ENCODE data around the gene CBX4. TPM values are rescaled to one million over a fixed set of nuclear protein-coding genes. Genes with fewer than 3 reads are reported as not detected.

Gene CBX4
- total and polyA plus RNA-seq, 2 of the 13 experiments (the other 11 are each of a cell fraction or from before 2014, with no cell fraction given): 25.8 to 50.8 TPM

DNA sequence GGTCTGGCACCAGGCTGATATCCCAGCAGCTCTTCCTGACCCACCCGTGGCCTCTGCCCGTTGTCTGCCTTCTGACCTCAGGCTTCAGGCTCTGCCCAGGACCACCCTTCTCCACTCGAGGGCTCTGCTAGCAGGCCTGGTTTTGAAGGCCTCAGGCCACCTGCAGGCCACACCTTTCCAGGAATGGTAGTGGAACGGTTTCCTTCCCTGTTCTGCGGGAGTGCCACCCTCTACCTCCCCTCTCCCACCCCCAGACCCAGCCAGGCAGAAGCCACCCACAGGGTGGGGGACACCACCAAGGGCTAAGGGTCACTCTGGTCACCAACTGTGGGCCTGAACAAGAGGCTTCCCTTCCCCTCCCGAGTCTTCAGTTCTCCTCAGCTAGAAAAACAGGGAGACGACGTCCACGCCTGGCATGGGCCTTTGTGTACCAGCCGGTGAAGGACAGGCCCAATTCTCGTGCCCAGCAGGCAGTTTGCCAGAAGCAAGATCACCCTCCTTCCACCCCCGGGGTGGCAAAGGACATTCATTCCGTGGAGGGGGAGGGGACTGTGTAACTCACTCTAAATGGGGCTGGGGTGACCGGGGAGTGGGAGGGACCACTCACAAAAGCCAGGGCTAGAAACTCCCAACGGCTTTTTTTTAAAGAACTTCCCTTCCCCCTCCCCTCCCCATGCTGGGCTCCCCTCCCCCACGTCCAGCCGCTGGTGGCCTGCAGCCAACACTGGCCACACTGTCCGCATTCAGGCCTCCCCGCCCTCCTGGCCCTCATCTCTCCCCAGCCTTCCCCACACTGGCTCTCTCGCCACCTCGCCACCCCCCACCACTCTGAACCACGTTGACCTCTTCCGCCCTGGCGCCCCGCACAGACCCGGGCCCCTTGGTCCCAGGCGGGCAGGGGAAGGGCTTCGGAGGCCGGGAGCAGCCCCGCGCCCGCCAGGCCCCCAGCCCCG lies 7.7 kb downstream of the CBX4 start (continued):
- TF ChIP-seq, protein P1, sequence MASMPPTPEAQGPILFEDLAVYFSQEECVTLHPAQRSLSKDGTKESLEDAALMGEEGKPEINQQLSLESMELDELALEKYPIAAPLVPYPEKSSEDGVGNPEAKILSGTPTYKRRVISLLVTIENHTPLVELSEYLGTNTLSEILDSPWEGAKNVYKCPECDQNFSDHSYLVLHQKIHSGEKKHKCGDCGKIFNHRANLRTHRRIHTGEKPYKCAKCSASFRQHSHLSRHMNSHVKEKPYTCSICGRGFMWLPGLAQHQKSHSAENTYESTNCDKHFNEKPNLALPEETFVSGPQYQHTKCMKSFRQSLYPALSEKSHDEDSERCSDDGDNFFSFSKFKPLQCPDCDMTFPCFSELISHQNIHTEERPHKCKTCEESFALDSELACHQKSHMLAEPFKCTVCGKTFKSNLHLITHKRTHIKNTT (CRISPR knock-in tag; IDR thresholded peaks at IDR 0.05): no peak
- no peak for TF ChIP-seq JARID2 (CRISPR knock-in tag; IDR thresholded peaks at IDR 0.05; ENCODE audit: insufficient replicate concordance)
- TF ChIP-seq MAF1 (CRISPR knock-in tag; IDR thresholded peaks at IDR 0.05; ENCODE audit: borderline replicate concordance): no peak
- TF ChIP-seq PITX1 (CRISPR knock-in tag; IDR thresholded peaks at IDR 0.05): 0 out of 2 replicates have a peak, but pooled peaks have one; percentile 6
- TF ChIP-seq, protein P2, sequence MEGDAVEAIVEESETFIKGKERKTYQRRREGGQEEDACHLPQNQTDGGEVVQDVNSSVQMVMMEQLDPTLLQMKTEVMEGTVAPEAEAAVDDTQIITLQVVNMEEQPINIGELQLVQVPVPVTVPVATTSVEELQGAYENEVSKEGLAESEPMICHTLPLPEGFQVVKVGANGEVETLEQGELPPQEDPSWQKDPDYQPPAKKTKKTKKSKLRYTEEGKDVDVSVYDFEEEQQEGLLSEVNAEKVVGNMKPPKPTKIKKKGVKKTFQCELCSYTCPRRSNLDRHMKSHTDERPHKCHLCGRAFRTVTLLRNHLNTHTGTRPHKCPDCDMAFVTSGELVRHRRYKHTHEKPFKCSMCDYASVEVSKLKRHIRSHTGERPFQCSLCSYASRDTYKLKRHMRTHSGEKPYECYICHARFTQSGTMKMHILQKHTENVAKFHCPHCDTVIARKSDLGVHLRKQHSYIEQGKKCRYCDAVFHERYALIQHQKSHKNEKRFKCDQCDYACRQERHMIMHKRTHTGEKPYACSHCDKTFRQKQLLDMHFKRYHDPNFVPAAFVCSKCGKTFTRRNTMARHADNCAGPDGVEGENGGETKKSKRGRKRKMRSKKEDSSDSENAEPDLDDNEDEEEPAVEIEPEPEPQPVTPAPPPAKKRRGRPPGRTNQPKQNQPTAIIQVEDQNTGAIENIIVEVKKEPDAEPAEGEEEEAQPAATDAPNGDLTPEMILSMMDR (CRISPR knock-in tag; IDR thresholded peaks at IDR 0.05): peak; percentile 28; the same call in 1 of the 2 replicates
- TF ChIP-seq HNRNPK (IDR thresholded peaks at IDR 0.05; ENCODE audit: low read depth, low read length, poor library complexity, severe bottlenecking): peak; percentile 76
- TF ChIP-seq E2F5 (CRISPR knock-in tag; conservative IDR thresholded peaks at IDR 0.05): peak; percentile 47; the same call in 1 of the 2 replicates
- peak; percentile 22; the same call in 1 of the 2 replicates for TF ChIP-seq NCOA2 (CRISPR knock-in tag; IDR thresholded peaks at IDR 0.05)
- no peak for TF ChIP-seq ZFP1 (CRISPR knock-in tag; IDR thresholded peaks at IDR 0.05)
- TF ChIP-seq ATM (IDR thresholded peaks at IDR 0.05; ENCODE audit: borderline replicate concordance): no peak
- TF ChIP-seq ZNF225 (CRISPR knock-in tag; IDR thresholded peaks at IDR 0.05): peak; percentile 32; the same call in 1 of the 2 replicates
- no peak; the same call in 1 of the 2 replicates for TF ChIP-seq KMT2B (CRISPR knock-in tag; IDR thresholded peaks at IDR 0.05)
- peak; percentile 51 for TF ChIP-seq SALL1 (CRISPR knock-in tag; IDR thresholded peaks at IDR 0.05)
- peak; percentile 66 for TF ChIP-seq ZNF607 (CRISPR knock-in tag; IDR thresholded peaks at IDR 0.05; ENCODE audit: borderline replicate concordance)
- TF ChIP-seq ZNF549 (CRISPR knock-in tag; IDR thresholded peaks at IDR 0.05): no peak
- TF ChIP-seq AKNA (CRISPR knock-in tag; IDR thresholded peaks at IDR 0.05; ENCODE audit: borderline replicate concordance): no peak
- TF ChIP-seq, protein P3, sequence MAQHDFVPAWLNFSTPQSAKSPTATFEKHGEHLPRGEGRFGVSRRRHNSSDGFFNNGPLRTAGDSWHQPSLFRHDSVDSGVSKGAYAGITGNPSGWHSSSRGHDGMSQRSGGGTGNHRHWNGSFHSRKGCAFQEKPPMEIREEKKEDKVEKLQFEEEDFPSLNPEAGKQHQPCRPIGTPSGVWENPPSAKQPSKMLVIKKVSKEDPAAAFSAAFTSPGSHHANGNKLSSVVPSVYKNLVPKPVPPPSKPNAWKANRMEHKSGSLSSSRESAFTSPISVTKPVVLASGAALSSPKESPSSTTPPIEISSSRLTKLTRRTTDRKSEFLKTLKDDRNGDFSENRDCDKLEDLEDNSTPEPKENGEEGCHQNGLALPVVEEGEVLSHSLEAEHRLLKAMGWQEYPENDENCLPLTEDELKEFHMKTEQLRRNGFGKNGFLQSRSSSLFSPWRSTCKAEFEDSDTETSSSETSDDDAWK (CRISPR knock-in tag; IDR thresholded peaks at IDR 0.05): no peak
- no peak for TF ChIP-seq ZSCAN30 (CRISPR knock-in tag; IDR thresholded peaks at IDR 0.05)
- TF ChIP-seq CBX1 (IDR thresholded peaks at IDR 0.05; ENCODE audit: low read depth): no peak
